H1 (cell line): Measurements from ENCODE around the gene ZNF670. TPM values are rescaled to one million over a fixed set of nuclear protein-coding genes. Genes with fewer than 3 reads are reported as not detected.

Experiments
- CTCF ChIA-PET: fragments of 300-600 bp; sonication (Branson Sonifier 250); formaldehyde crosslinking; loops from one replicate; lab custom pipeline; 2021; ENCODE audit not compliant: partially characterized antibody; lab: Charles Lee
- POLR2A ChIA-PET: fragments of 300-600 bp; sonication (Branson Sonifier 250); formaldehyde crosslinking; loops from one replicate; lab custom pipeline; 2021; ENCODE audit warnings: inconsistent platforms; ENCODE audit not compliant: partially characterized antibody; lab: Charles Lee
- DNase-seq, 2 experiments: peaks; one replicate each; pipeline versions ENCODE4 v3.0.0 to v3.0.0-alpha.2; 2010 to 2022; ENCODE audit warnings: low spot score in 2 of 2, low read depth in 1 of 2, mixed read lengths in 1 of 2
- FAIRE-seq: peaks from 2 replicates; lab custom pipeline; 2011; peaks lifted over from hg19 to GRCh38; lab: Jason Lieb, UNC
- H2AFZ ChIP-seq: 2 replicates; pipeline ENCODE4 v1.8.1; 2012; ENCODE audit warnings: low read length, inconsistent platforms
- H2AK5ac ChIP-seq: 2 replicates; pipeline ENCODE4 v1.6.1; 2013; ENCODE audit warnings: low read depth, low read length
- H2BK120ac ChIP-seq: replicated peaks from 2 replicates; pipeline ENCODE3; 2013; ENCODE audit warnings: low read depth, low read length, inconsistent platforms
- H2BK12ac ChIP-seq: 2 replicates; pipeline ENCODE4 v1.6.1; 2013; ENCODE audit warnings: low read depth, low read length
- H2BK15ac ChIP-seq: 2 replicates; pipeline ENCODE4 v1.6.1; 2013; ENCODE audit warnings: low read length
- H2BK20ac ChIP-seq: 2 replicates; pipeline ENCODE4 v1.6.1; 2013; ENCODE audit warnings: low read length
- H2BK5ac ChIP-seq: 2 replicates; pipeline ENCODE4 v1.6.1; 2013; ENCODE audit warnings: low read depth, low read length
- H3K14ac ChIP-seq: 2 replicates; pipeline ENCODE4 v1.6.1; 2013; ENCODE audit warnings: inconsistent platforms; ENCODE audit not compliant: insufficient read length
- H3K18ac ChIP-seq: 2 replicates; pipeline ENCODE4 v1.6.1; 2013; ENCODE audit warnings: low read length; ENCODE audit errors: extremely low read depth
- H3K23ac ChIP-seq: 2 replicates; pipeline ENCODE4 v1.6.1; 2013; ENCODE audit warnings: inconsistent platforms; ENCODE audit not compliant: insufficient read length
- H3K23me2 ChIP-seq: 2 replicates; pipeline ENCODE4 v1.6.1; 2013; ENCODE audit warnings: low read depth, low read length
- H3K27ac ChIP-seq: 2 replicates; pipeline ENCODE4 v1.6.1; 2011; ENCODE audit warnings: low read depth, low read length, inconsistent platforms
- H3K27me3 ChIP-seq, 4 experiments: replicated peaks in 1 of 4; 1 replicate in 1 of 4; 2 replicates in 3 of 4; pipeline versions ENCODE4 v1.6.1 to v1.8.1; 2011 to 2013; ENCODE audit warnings: low read length in 3 of 4, mild to moderate bottlenecking in 3 of 4, inconsistent platforms in 2 of 4, mixed read lengths in 2 of 4, moderate library complexity in 1 of 4; ENCODE audit not compliant: control insufficient read depth in 3 of 4, insufficient read depth in 3 of 4; ENCODE audit errors: extremely low read depth in 1 of 4
- H3K36me3 ChIP-seq, 4 experiments: 2 replicates each; pipeline versions ENCODE4 v1.6.1 to v1.8.1; 2011 to 2013; ENCODE audit warnings: mild to moderate bottlenecking in 4 of 4, low read length in 3 of 4, moderate library complexity in 2 of 4, control low read depth in 1 of 4, inconsistent platforms in 1 of 4; ENCODE audit not compliant: insufficient read depth in 4 of 4, control insufficient read depth in 2 of 4
- H3K4ac ChIP-seq: replicated peaks from 2 replicates; pipeline ENCODE3; 2013; ENCODE audit warnings: low read length, low read depth, mixed read lengths, inconsistent platforms; ENCODE audit not compliant: insufficient read length
- H3K4me1 ChIP-seq, 4 experiments: replicated peaks in 1 of 4; 1 replicate in 1 of 4; 2 replicates in 3 of 4; pipeline versions ENCODE4 v1.6.1 to v1.8.1; 2011 to 2013; ENCODE audit warnings: low read length in 3 of 4, inconsistent platforms in 2 of 4, mixed read lengths in 1 of 4; ENCODE audit not compliant: insufficient read depth in 4 of 4, control insufficient read depth in 3 of 4
- H3K4me2 ChIP-seq, 2 experiments: 2 replicates each; pipeline versions ENCODE4 v1.6.1 to v1.8.1; 2011 to 2013; ENCODE audit warnings: low read depth in 2 of 2, low read length in 2 of 2, control low read depth in 1 of 2, inconsistent platforms in 1 of 2, mild to moderate bottlenecking in 1 of 2; ENCODE audit not compliant: insufficient read depth in 1 of 2
- H3K4me3 ChIP-seq, 4 experiments: fragments of 200-600, 300-600 bp in 1 of 4; sonication (generic), shearing (Covaris generic), sonication (Bioruptor Twin) in 1 of 4; 2 replicates each; pipeline versions ENCODE4 v1.5.1 to v1.8.1; 2011 to 2016; ENCODE audit warnings: low read length in 4 of 4, low read depth in 3 of 4, control low read depth in 2 of 4, inconsistent platforms in 2 of 4, mild to moderate bottlenecking in 2 of 4, mixed read lengths in 1 of 4, moderate library complexity in 1 of 4; ENCODE audit not compliant: insufficient read depth in 2 of 4; ENCODE audit errors: extremely low read depth in 1 of 4
- H3K56ac ChIP-seq: replicated peaks from 2 replicates; pipeline ENCODE3; 2013; ENCODE audit warnings: low read depth, mild to moderate bottlenecking, mixed read lengths, low read length, inconsistent platforms; ENCODE audit not compliant: insufficient read length
- H3K79me1 ChIP-seq: 2 replicates; pipeline ENCODE4 v1.6.1; 2013; ENCODE audit warnings: low read depth, low read length, control low read depth
- H3K79me2 ChIP-seq, 2 experiments: 2 replicates each; pipeline versions ENCODE4 v1.6.1 to v1.8.1; 2012 to 2013; ENCODE audit warnings: low read length in 2 of 2, mild to moderate bottlenecking in 2 of 2, inconsistent platforms in 1 of 2; ENCODE audit not compliant: insufficient read depth in 2 of 2, control insufficient read depth in 1 of 2
- H3K9ac ChIP-seq, 4 experiments: replicated peaks in 1 of 4; 1 replicate in 1 of 4; 2 replicates in 3 of 4; pipeline versions ENCODE4 v1.6.1 to v1.8.1; 2011 to 2013; ENCODE audit warnings: low read depth in 3 of 4, low read length in 3 of 4, control low read depth in 2 of 4, mild to moderate bottlenecking in 2 of 4, moderate library complexity in 2 of 4, inconsistent platforms in 1 of 4; ENCODE audit errors: extremely low read depth in 1 of 4
- H3K9me3 ChIP-seq, 2 experiments: 2 replicates each; pipeline versions ENCODE4 v1.6.1 to v1.8.1; 2012 to 2013; ENCODE audit warnings: mild to moderate bottlenecking in 2 of 2, moderate library complexity in 2 of 2, control low read depth in 1 of 2, inconsistent platforms in 1 of 2, low read depth in 1 of 2, low read length in 1 of 2, mixed read lengths in 1 of 2; ENCODE audit not compliant: insufficient read depth in 2 of 2
- H4K20me1 ChIP-seq, 2 experiments: replicated peaks in 1 of 2; 2 replicates each; pipeline versions ENCODE3 to v1.8.1; 2011 to 2013; ENCODE audit warnings: inconsistent platforms in 2 of 2, low read length in 2 of 2, mild to moderate bottlenecking in 1 of 2; ENCODE audit not compliant: insufficient read depth in 2 of 2, control insufficient read depth in 1 of 2
- H4K5ac ChIP-seq: 2 replicates; pipeline ENCODE4 v1.6.1; 2013; ENCODE audit warnings: low read length, low read depth, mixed read lengths, inconsistent platforms; ENCODE audit not compliant: insufficient read length
- H4K8ac ChIP-seq: 2 replicates; pipeline ENCODE4 v1.8.0; 2013; ENCODE audit warnings: mild to moderate bottlenecking, moderate library complexity, low read length, inconsistent platforms; ENCODE audit not compliant: insufficient read depth; ENCODE audit errors: extremely low read depth
- H4K91ac ChIP-seq: replicated peaks from 2 replicates; pipeline ENCODE3; 2013; ENCODE audit warnings: low read length, mixed read lengths, inconsistent platforms; ENCODE audit not compliant: insufficient read length
- SP4 ChIP-seq: IDR thresholded peaks from 2 replicates; pipeline ENCODE4 v1.6.1; 2012; ENCODE audit warnings: low read length, inconsistent platforms
- ZNF274 ChIP-seq: IDR thresholded peaks from 2 replicates; pipeline ENCODE4 v1.7.0; 2012; ENCODE audit warnings: low read length, borderline replicate concordance; ENCODE audit errors: extremely low read depth
- WGBS, 2 experiments: shearing (Covaris generic) in 1 of 2; methylation state at CpG; one replicate each; pipeline versions ENCODE4 v1.1.6 to v1.1.7; 2013 to 2015; ENCODE audit warnings: low lambda C conversion rate in 2 of 2, mixed read lengths in 2 of 2, inconsistent platforms in 1 of 2, low coverage in 1 of 2, missing lambda C conversion rate in 1 of 2; ENCODE audit not compliant: insufficient replicate concordance in 2 of 2, insufficient coverage in 1 of 2, insufficient read length in 1 of 2; ENCODE audit errors: extremely low coverage in 1 of 2, missing lambda C conversion rate in 1 of 2; 5-methylcytosine and 5-hydroxymethylcytosine counted together
- polyA plus RNA-seq, 7 experiments: library from polyadenylated mRNA; depleted of rRNA in 3 of 7; stranded (reverse) in 5 of 7; unstranded in 2 of 7; fragments of >200 nt in 5 of 7; fragments of 200-250 nt in 2 of 7; gene quantifications; 1 replicate in 5 of 7; 2 replicates in 1 of 7; 4 replicates in 1 of 7; pipeline versions ENCODE4 v1.2.1 to v1.2.3, GENCODE V29; 2011 to 2013; ENCODE audit warnings: missing spikeins in 2 of 7, mixed read lengths in 2 of 7
- total RNA-seq: library from RNA; stranded (reverse); fragmentation: NEBNext Ultra II Directional; extraction: Animal tissue kit (Norgen Biotek cat#: 25700); gene quantifications from 2 replicates; pipeline ENCODE4 v1.2.1, GENCODE V29; 2021

The ZNF670 gene
- total and polyA plus RNA-seq, 2 of the 8 experiments (the other 6 are each of a cell fraction or from before 2014, with no cell fraction given), result 2.8 to 15.4 TPM

GRCh38 chr1:247037511-247038320 is 40.9 kb downstream of the ZNF670 start:
- ChIA-PET CTCF (no interaction called here), POLR2A (no interaction called here)
- Histone ChIP-seq H4K8ac (no peak overlapping the region), H3K27me3 (no peaks in the 10 kb centered on the region), H2BK15ac (no peak overlapping the region), H3K4me1 (no peaks in the 10 kb centered on the region), H3K23me2 (no peaks in the 10 kb centered on the region), H2BK20ac (no peak overlapping the region), H4K20me1 (peaks cover 0 to 1% of the 10 kb centered on the region in 2 experiments), H3K79me2 (peaks cover under 1 to 28% of the 10 kb centered on the region in 2 experiments; a peak in 3 of 4 replicates), H2BK5ac (no peak overlapping the region), H4K5ac (no peak overlapping the region), H3K4ac (no peak overlapping the region), H4K91ac (no peak overlapping the region), H2BK120ac (no peak overlapping the region), H3K23ac (no peak overlapping the region), H3K79me1 (peaks cover 2% of the 10 kb centered on the region; the same call in 1 of the 2 replicates), H3K4me2 (no peak overlapping the region), H3K9ac (no peak overlapping the region), H3K27ac (no peak overlapping the region), H2AFZ (no peak overlapping the region), H3K36me3 (peaks cover 7 to 71% (median 39%) of the 10 kb centered on the region in 4 experiments; a peak in 7 of 8 replicates), H3K18ac (no peak overlapping the region), H3K9me3 (peaks cover 74 to 75% of the 10 kb centered on the region in 2 experiments), H3K56ac (no peak overlapping the region), H3K14ac (no peak overlapping the region), H2BK12ac (no peak overlapping the region), H3K4me3 (0 out of 8 replicates have a peak overlapping the region, but pooled peaks of 1 of the 4 experiments have one; percentile 15), H2AK5ac (no peak overlapping the region)
- TF ChIP-seq SP4 (no peak), ZNF274 (peak; percentile 93)
- WGBS, 2 experiments, result 90% methylated on average over 6 of the region's 6 CpGs; no CpG with 5 or more reads in 1 of the 2 experiments
- FAIRE-seq (no peak), DNase-seq (no peak)
